ENCODE measurements around the gene TENM3.

Gene TENM3

GRCh38 chr4:182483685-182484084, 240.5 kb downstream of the TENM3 start:
- H3K4me3 ChIP-seq (ENCODE audit: low read length) = no peak overlapping the region
- H3K4me2 ChIP-seq (ENCODE audit: low read depth, low read length) = no peak overlapping the region
- no peaks in the 10 kb centered on the region for H3K4me1 ChIP-seq (ENCODE audit: low read length)
- no peak overlapping the region for H3K27ac ChIP-seq (ENCODE audit: low read length)
- H3F3A ChIP-seq (ENCODE audit: insufficient read depth, low read length) = no peaks in the 10 kb centered on the region
- H3K9ac ChIP-seq (ENCODE audit: low read length) = no peak overlapping the region
- no peak overlapping the region for H2AFZ ChIP-seq (ENCODE audit: low read length)
- H3K36me3 ChIP-seq (replicated peaks; ENCODE audit: insufficient read depth, low read length) = no peaks in the 10 kb centered on the region
- no peaks in the 10 kb centered on the region for H3K79me2 ChIP-seq (ENCODE audit: low read length)
- H3K27me3 ChIP-seq (replicated peaks; ENCODE audit: insufficient read depth, low read length) = no peaks in the 10 kb centered on the region
- no peaks in the 10 kb centered on the region for H4K20me1 ChIP-seq (ENCODE audit: insufficient read depth, low read length)
- no peaks in the 10 kb centered on the region for H3K9me3 ChIP-seq (replicated peaks; ENCODE audit: insufficient read depth, low read length)
- H3K9me2 ChIP-seq (replicated peaks; ENCODE audit: insufficient read depth, low read length) = no peaks in the 10 kb centered on the region
- DNase-seq = no peak
- TF ChIP-seq EZH2 (optimal IDR thresholded peaks at IDR 0.05; ENCODE audit: low read depth, low read length) (no peak), EZH2phosphoT487 (IDR thresholded peaks at IDR 0.05; ENCODE audit: low read length) (no peak)
- TF ChIP-seq, protein P1, sequence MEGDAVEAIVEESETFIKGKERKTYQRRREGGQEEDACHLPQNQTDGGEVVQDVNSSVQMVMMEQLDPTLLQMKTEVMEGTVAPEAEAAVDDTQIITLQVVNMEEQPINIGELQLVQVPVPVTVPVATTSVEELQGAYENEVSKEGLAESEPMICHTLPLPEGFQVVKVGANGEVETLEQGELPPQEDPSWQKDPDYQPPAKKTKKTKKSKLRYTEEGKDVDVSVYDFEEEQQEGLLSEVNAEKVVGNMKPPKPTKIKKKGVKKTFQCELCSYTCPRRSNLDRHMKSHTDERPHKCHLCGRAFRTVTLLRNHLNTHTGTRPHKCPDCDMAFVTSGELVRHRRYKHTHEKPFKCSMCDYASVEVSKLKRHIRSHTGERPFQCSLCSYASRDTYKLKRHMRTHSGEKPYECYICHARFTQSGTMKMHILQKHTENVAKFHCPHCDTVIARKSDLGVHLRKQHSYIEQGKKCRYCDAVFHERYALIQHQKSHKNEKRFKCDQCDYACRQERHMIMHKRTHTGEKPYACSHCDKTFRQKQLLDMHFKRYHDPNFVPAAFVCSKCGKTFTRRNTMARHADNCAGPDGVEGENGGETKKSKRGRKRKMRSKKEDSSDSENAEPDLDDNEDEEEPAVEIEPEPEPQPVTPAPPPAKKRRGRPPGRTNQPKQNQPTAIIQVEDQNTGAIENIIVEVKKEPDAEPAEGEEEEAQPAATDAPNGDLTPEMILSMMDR (IDR thresholded peaks at IDR 0.05; ENCODE audit: low read length) = no peak

- H3K4me2 ChIP-seq (ENCODE audit: low read depth, low read length) = no peak overlapping the region
- TF ChIP-seq EZH2phosphoT487 (IDR thresholded peaks at IDR 0.05; ENCODE audit: low read length) (no peak), EZH2 (optimal IDR thresholded peaks at IDR 0.05; ENCODE audit: low read depth, low read length) (no peak)
- TF ChIP-seq, protein P1 (IDR thresholded peaks at IDR 0.05; ENCODE audit: low read length) = no peak
- no peak overlapping the region for H2AFZ ChIP-seq (ENCODE audit: low read length)
- H3K27me3 ChIP-seq (replicated peaks; ENCODE audit: insufficient read depth, low read length) = no peaks in the 10 kb centered on the region
- no peak for DNase-seq
- no peaks in the 10 kb centered on the region for H3F3A ChIP-seq (ENCODE audit: insufficient read depth, low read length)
- no peaks in the 10 kb centered on the region for H3K9me3 ChIP-seq (replicated peaks; ENCODE audit: insufficient read depth, low read length)
- no peak overlapping the region for H3K4me3 ChIP-seq (ENCODE audit: low read length)
- no peak overlapping the region for H3K27ac ChIP-seq (ENCODE audit: low read length)
- H3K4me1 ChIP-seq (ENCODE audit: low read length) = peaks cover 5% of the 10 kb centered on the region
- no peaks in the 10 kb centered on the region for H4K20me1 ChIP-seq (ENCODE audit: insufficient read depth, low read length)
- no peaks in the 10 kb centered on the region for H3K9me2 ChIP-seq (replicated peaks; ENCODE audit: insufficient read depth, low read length)
- H3K79me2 ChIP-seq (ENCODE audit: low read length) = no peaks in the 10 kb centered on the region
- no peak overlapping the region for H3K9ac ChIP-seq (ENCODE audit: low read length)
- no peaks in the 10 kb centered on the region for H3K36me3 ChIP-seq (replicated peaks; ENCODE audit: insufficient read depth, low read length)
Observed at GRCh38 chr4:182486881-182487280, 243.7 kb downstream of the TENM3 start.

- no peak overlapping the region for H3K4me2 ChIP-seq (ENCODE audit: low read depth, low read length)
- no peak overlapping the region for H3K9ac ChIP-seq (ENCODE audit: low read length)
- H3K4me3 ChIP-seq (ENCODE audit: low read length) = no peak overlapping the region
- peaks cover 14% of the 10 kb centered on the region for H3F3A ChIP-seq (ENCODE audit: insufficient read depth, low read length)
- TF ChIP-seq EZH2phosphoT487 (IDR thresholded peaks at IDR 0.05; ENCODE audit: low read length) = no peak
- TF ChIP-seq, protein P1 (IDR thresholded peaks at IDR 0.05; ENCODE audit: low read length) = no peak
- TF ChIP-seq EZH2 (optimal IDR thresholded peaks at IDR 0.05; ENCODE audit: low read depth, low read length) = no peak
- no peaks in the 10 kb centered on the region for H3K79me2 ChIP-seq (ENCODE audit: low read length)
- H3K36me3 ChIP-seq (replicated peaks; ENCODE audit: insufficient read depth, low read length) = no peaks in the 10 kb centered on the region
- H3K27ac ChIP-seq (ENCODE audit: low read length) = no peak overlapping the region
- peaks cover 24% of the 10 kb centered on the region for H3K4me1 ChIP-seq (ENCODE audit: low read length)
- no peak for DNase-seq
- H3K9me2 ChIP-seq (replicated peaks; ENCODE audit: insufficient read depth, low read length) = no peaks in the 10 kb centered on the region
- H3K9me3 ChIP-seq (replicated peaks; ENCODE audit: insufficient read depth, low read length) = no peaks in the 10 kb centered on the region
- no peak overlapping the region for H2AFZ ChIP-seq (ENCODE audit: low read length)
- H4K20me1 ChIP-seq (ENCODE audit: insufficient read depth, low read length) = no peaks in the 10 kb centered on the region
- no peaks in the 10 kb centered on the region for H3K27me3 ChIP-seq (replicated peaks; ENCODE audit: insufficient read depth, low read length)
Observed at GRCh38 chr4:182488896-182489295, 245.7 kb downstream of the TENM3 start.

Measured in MM.1S (cell line).